B cell (primary cell): ENCODE results near the gene PFN3. TPM values are rescaled to one million over a fixed set of nuclear protein-coding genes. Genes with fewer than 3 reads are reported as not detected.
A peak's percentile ranks its signal among the peaks of the same experiment; 100 is the strongest.

ENCODE experiments used
- ATAC-seq: fragments of 200-7000 bp; cut with Tn5 transposase; one replicate; pipeline ENCODE4 v1.10.0; 2021; ENCODE audit warnings: low read depth, mild to moderate bottlenecking, moderate number of reproducible peaks, moderate library complexity
- CTCF ChIA-PET: fragments of 350-600 bp; sonication (Branson Sonifier 250); formaldehyde crosslinking; loops from one replicate; lab custom pipeline; 2021; ENCODE audit warnings: antibody characterized with exemption, inconsistent platforms; lab: Charles Lee
- POLR2A ChIA-PET: fragments of 350-600 bp; sonication (Branson Sonifier 250); formaldehyde crosslinking; loops from one replicate; lab custom pipeline; 2021; ENCODE audit warnings: antibody characterized with exemption; lab: Charles Lee
- DNase-seq: peaks from one replicate; pipeline ENCODE4 v3.0.0; 2013
- H2AFZ ChIP-seq: 2 replicates; pipeline ENCODE4 v1.6.1; 2012; ENCODE audit warnings: mild to moderate bottlenecking, low read depth, low read length; ENCODE audit not compliant: insufficient read depth, poor library complexity, severe bottlenecking
- H3K27ac ChIP-seq, 2 donors: 1 replicate in 1 of 2; 2 replicates in 1 of 2; pipeline ENCODE4 v1.5.1; 2012 to 2013; ENCODE audit warnings: low read length in 2 of 2, mild to moderate bottlenecking in 2 of 2, moderate library complexity in 1 of 2
- H3K27me3 ChIP-seq, 4 experiments: fragments of 200-600 bp in 1 of 4; sonication (generic) in 1 of 4; replicated peaks in 1 of 4; 1 replicate in 2 of 4; 2 replicates in 2 of 4; pipeline versions ENCODE4 v1.6.1 to v1.7.0; 2013 to 2016; ENCODE audit warnings: low read length in 3 of 4, mild to moderate bottlenecking in 2 of 4, mixed read lengths in 1 of 4, moderate library complexity in 1 of 4; ENCODE audit not compliant: insufficient read depth in 4 of 4, control insufficient read depth in 3 of 4; ENCODE audit errors: control extremely low read depth in 1 of 4
- H3K36me3 ChIP-seq, 2 experiments: replicated peaks in 1 of 2; 1 replicate in 1 of 2; 2 replicates in 1 of 2; pipeline versions ENCODE4 v1.6.1 to v1.7.1; 2013; ENCODE audit warnings: low read length in 1 of 2; ENCODE audit not compliant: insufficient read depth in 2 of 2, control insufficient read depth in 1 of 2; ENCODE audit errors: control extremely low read depth in 1 of 2, extremely low read depth in 1 of 2
- H3K4me1 ChIP-seq, 2 donors: fragments of 200-600 bp in 1 of 2; sonication (generic) in 1 of 2; 1 replicate in 1 of 2; 2 replicates in 1 of 2; pipeline versions ENCODE4 v1.5.1 to v1.6.1; 2013 to 2017; ENCODE audit warnings: low read length in 2 of 2; ENCODE audit not compliant: control insufficient read depth in 2 of 2, insufficient read depth in 2 of 2
- H3K4me2 ChIP-seq: replicated peaks from 2 replicates; pipeline ENCODE3; 2012; ENCODE audit warnings: mild to moderate bottlenecking, low read depth, low read length; ENCODE audit not compliant: poor library complexity, severe bottlenecking
- H3K4me3 ChIP-seq, 5 experiments: fragments of 200-600 bp in 1 of 5; sonication (generic) in 1 of 5; 1 replicate in 3 of 5; 2 replicates in 2 of 5; pipeline versions ENCODE4 v1.5.1 to v1.7.0; 2011 to 2016; ENCODE audit warnings: low read length in 4 of 5, mild to moderate bottlenecking in 4 of 5, low read depth in 2 of 5, control low read depth in 1 of 5, moderate library complexity in 1 of 5; ENCODE audit not compliant: insufficient read depth in 1 of 5; ENCODE audit errors: control extremely low read depth in 1 of 5, extremely low read depth in 1 of 5
- H3K79me2 ChIP-seq: fragments of 200-600 bp; sonication (generic); one replicate; pipeline ENCODE4 v1.6.0; 2016; ENCODE audit warnings: low read length; ENCODE audit not compliant: control insufficient read depth, insufficient read depth
- H3K9ac ChIP-seq: fragments of 200-600 bp; sonication (generic); 2 replicates; pipeline ENCODE4 v1.6.1; 2017; ENCODE audit warnings: mild to moderate bottlenecking, low read length, moderate library complexity
- H3K9me3 ChIP-seq, 3 donors: one replicate each; pipeline versions ENCODE4 v1.6.1 to v1.7.1; 2013; ENCODE audit warnings: low read length in 2 of 3; ENCODE audit not compliant: control insufficient read depth in 2 of 3, insufficient read depth in 1 of 3; ENCODE audit errors: control extremely low read depth in 1 of 3
- H4K20me1 ChIP-seq: 2 replicates; pipeline ENCODE4 v1.6.0; 2012; ENCODE audit warnings: mild to moderate bottlenecking, low read length; ENCODE audit not compliant: insufficient read depth, control insufficient read depth, poor library complexity, severe bottlenecking
- H3K27ac Mint-ChIP-seq: one replicate; pipeline ENCODE4 v1.8.0; 2021; ENCODE audit warnings: mixed read lengths
- H3K27me3 Mint-ChIP-seq: one replicate; pipeline ENCODE4 v1.8.0; 2021; ENCODE audit warnings: mixed read lengths
- H3K4me1 Mint-ChIP-seq: one replicate; pipeline ENCODE4 v1.8.0; 2021; ENCODE audit warnings: mixed read lengths
- H3K4me3 Mint-ChIP-seq: one replicate; pipeline ENCODE4 v1.8.0; 2021; ENCODE audit warnings: mixed read lengths
- H3K9me3 Mint-ChIP-seq: one replicate; pipeline ENCODE4 v1.8.0; 2022; ENCODE audit warnings: mixed read lengths; ENCODE audit not compliant: insufficient read depth
- EZH2 ChIP-seq: IDR thresholded peaks from 2 replicates; pipeline ENCODE4 v1.6.1; 2012; ENCODE audit warnings: borderline replicate concordance, low read depth, mild to moderate bottlenecking, moderate library complexity, low read length; ENCODE audit not compliant: insufficient read depth, poor library complexity, severe bottlenecking
- WGBS: methylation state at CpG from one replicate; pipeline ENCODE4 v1.1.5; 2013; ENCODE audit warnings: missing lambda C conversion rate; ENCODE audit not compliant: insufficient coverage; 5-methylcytosine and 5-hydroxymethylcytosine counted together
- intact Hi-C: fragments of 100-400 bp; cut with micrococcal nuclease; formaldehyde crosslinking; loops from one replicate; pipeline ENCODE4 v1.10.0; 2022
- polyA plus RNA-seq: library from polyadenylated mRNA; depleted of rRNA; stranded (reverse); fragments of >200 nt; gene quantifications from 2 replicates; pipeline ENCODE4 v1.2.3, GENCODE V29; 2012
- total RNA-seq, 2 donors: library from RNA; stranded (reverse); fragments of 120-200 nt in 1 of 2; gene quantifications; 1 replicate in 1 of 2; 2 replicates in 1 of 2; pipeline versions ENCODE4 v1.2.3 to v1.2.4, GENCODE V29; 2013 to 2022
- TF ChIP-seq, protein P1 (sequence below): fragments of 200-600 bp; IDR thresholded peaks from one replicate; pipeline ENCODE4 v1.8.0; 2022; ENCODE audit warnings: antibody characterized with exemption, mild to moderate bottlenecking

Gene PFN3
- total and polyA plus RNA-seq, 2 donors (not counting 1 experiment from before 2014, with no cell fraction given) = not detected

DNA sequence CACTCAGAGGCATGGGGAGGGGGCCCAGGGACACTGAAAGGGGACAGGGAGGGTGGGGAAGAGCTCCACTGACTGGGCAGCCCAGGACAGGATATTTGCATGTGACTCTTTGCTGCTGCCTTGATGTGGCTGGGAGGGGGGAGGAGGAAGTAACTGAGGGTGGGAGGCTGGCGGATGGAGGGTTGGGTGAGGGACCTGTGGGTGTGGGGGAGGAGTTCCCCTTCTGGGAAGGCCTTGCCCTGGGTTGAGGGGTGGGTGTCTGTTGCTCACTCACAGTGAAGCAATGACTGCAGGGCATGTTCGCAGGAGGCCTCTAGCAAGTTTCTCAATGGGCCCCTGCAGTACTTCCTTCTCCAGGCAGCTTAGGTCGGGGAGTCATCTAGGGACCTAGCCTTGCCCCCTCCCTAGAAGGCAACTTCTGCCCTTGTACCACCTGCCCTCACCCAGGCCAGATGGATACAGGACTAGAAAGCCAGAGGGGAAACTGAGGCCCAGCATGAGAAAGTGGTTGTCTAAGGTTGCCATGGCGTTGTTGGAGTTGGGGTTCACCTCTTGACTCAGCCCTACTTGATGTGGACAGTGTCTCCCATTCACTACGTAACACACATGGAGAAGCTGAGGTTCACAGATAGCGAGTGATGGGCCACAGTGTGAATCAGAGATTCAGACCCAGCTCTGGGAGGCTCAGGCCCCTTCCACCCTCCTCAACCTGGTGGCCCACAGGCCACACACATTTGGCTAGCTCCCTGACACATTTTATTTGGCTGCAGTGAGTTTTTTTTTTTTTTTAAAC, 29.0 kb upstream of the PFN3 start:
- peaks cover 67% of the 10 kb centered on the region for H4K20me1 ChIP-seq
- Mint-ChIP-seq H3K4me1 (peaks cover 75% of the 10 kb centered on the region), H3K27ac (peak overlapping the region; percentile 97), H3K27me3 (no peaks in the 10 kb centered on the region), H3K9me3 (no peaks in the 10 kb centered on the region), H3K4me3 (peak overlapping the region; percentile 94)
- peak overlapping the region; percentile 35 to 81 (median 74) for H3K4me3 ChIP-seq
- H3K4me2 ChIP-seq = peak overlapping the region; percentile 90
- H3K27ac ChIP-seq = peak overlapping the region; percentile 92 to 96
- H3K9ac ChIP-seq = peak overlapping the region; percentile 82
- peaks cover 0 to 57% of the 10 kb centered on the region in 2 experiments for H3K36me3 ChIP-seq
- CTCF ChIA-PET = interaction anchor here (0.7 to 12.4 kb wide), 5 partner anchors 14 to 77 kb away, joined by 3 to 152 read pairs (median 137); partner anchors contain the start of gene PRR7
- H3K79me2 ChIP-seq = peaks cover 60% of the 10 kb centered on the region
- TF ChIP-seq EZH2 = no peak
- TF ChIP-seq, protein P1, sequence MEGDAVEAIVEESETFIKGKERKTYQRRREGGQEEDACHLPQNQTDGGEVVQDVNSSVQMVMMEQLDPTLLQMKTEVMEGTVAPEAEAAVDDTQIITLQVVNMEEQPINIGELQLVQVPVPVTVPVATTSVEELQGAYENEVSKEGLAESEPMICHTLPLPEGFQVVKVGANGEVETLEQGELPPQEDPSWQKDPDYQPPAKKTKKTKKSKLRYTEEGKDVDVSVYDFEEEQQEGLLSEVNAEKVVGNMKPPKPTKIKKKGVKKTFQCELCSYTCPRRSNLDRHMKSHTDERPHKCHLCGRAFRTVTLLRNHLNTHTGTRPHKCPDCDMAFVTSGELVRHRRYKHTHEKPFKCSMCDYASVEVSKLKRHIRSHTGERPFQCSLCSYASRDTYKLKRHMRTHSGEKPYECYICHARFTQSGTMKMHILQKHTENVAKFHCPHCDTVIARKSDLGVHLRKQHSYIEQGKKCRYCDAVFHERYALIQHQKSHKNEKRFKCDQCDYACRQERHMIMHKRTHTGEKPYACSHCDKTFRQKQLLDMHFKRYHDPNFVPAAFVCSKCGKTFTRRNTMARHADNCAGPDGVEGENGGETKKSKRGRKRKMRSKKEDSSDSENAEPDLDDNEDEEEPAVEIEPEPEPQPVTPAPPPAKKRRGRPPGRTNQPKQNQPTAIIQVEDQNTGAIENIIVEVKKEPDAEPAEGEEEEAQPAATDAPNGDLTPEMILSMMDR = no peak
- H2AFZ ChIP-seq = no peak overlapping the region
- DNase-seq = peak; percentile 82
- 27% methylated on average over 5 of the region's 6 CpGs for WGBS
- intact Hi-C loops = loop anchor here (5.0 kb wide), 1 partner anchor 887 kb away; no protein-coding TSS in a partner anchor
- peaks cover 71 to 84% of the 10 kb centered on the region in 2 donors for H3K4me1 ChIP-seq
- POLR2A ChIA-PET = interaction anchor here (0.7 to 6.8 kb wide), 6 partner anchors 8 to 175 kb away, joined by 3 to 103 read pairs (median 18); partner anchors contain the start of gene PRR7
- H3K9me3 ChIP-seq = no peaks in the 10 kb centered on the region
- H3K27me3 ChIP-seq = no peaks in the 10 kb centered on the region
- peak; percentile 6 for ATAC-seq
